Fibroblast of lung (primary cell): ENCODE measurements around the gene CD2AP.

Experiments
- CTCF ChIP-seq, 2 donors: IDR thresholded peaks in 1 of 2; conservative IDR thresholded peaks in 1 of 2; 1 replicate in 1 of 2; 2 replicates in 1 of 2; pipeline ENCODE4 v1.5.1; 2011 to 2012; ENCODE audit warnings: low read length in 2 of 2, control low read depth in 1 of 2, inconsistent platforms in 1 of 2, low read depth in 1 of 2, mild to moderate bottlenecking in 1 of 2
- EZH2 ChIP-seq: IDR thresholded peaks from 2 replicates; pipeline ENCODE4 v1.5.1; 2012; ENCODE audit warnings: low read length, control low read depth, mild to moderate bottlenecking; ENCODE audit errors: missing control alignments

GRCh38 chr6:47485083-47485482, 7.5 kb downstream of the CD2AP start:
- TF ChIP-seq EZH2 (no peak), CTCF (conservative IDR thresholded peaks at IDR 0.05 in 1 of 2, IDR thresholded peaks at IDR 0.05 in 1 of 2; ENCODE audit: low read depth in 1 of 2, low read length in 2 of 2) (no peak)
